SK-N-DZ (cell line): ENCODE results near the gene TAL2. TPM values are rescaled to one million over a fixed set of nuclear protein-coding genes. Genes with fewer than 3 reads are reported as not detected.

Experiments used
- DNase-seq: peaks from one replicate; pipeline ENCODE4 v3.0.0-alpha.2; 2015; ENCODE audit warnings: low spot score
- polyA plus RNA-seq, 2 experiments: library from polyadenylated mRNA; depleted of rRNA; stranded (reverse); fragments of >200 nt; gene quantifications; 2 replicates each; pipeline ENCODE4 v1.2.3, GENCODE V29; 2014

TAL2 gene
- polyA plus RNA-seq (2014; cell fraction: cytosol; rRNA removed), result not detected in 2 replicates
- not detected in 2 replicates for polyA plus RNA-seq (2014; cell fraction: nucleus; rRNA removed)

GRCh38 chr9:105662184-105663104 is at the start of gene TAL2:
Gene TAL2, plus strand, starts transcription at chr9:105662457. Its CDS starts 40 bp downstream, at chr9:105662497.
- DNase-seq, result no peak

DNA sequence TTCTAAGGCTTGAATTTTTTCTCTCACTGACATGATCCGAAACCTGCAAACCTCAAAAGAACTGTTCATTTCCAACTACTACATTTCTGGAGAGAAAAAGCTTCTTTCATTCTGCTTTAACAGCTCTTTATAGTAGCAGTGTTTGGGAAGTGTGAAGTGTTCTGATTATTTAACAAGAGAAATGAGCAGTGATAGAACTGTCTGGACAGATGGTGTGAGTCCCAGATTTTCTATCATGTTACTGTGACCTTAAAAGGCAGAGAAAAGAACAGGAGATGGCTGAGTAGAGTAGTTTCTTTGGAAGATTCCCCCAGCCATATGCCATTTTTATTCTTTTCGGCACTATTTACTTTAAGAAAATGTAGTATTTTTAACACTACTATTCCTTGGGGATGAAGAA is 41.3 kb upstream of the TAL2 start:
- no peak for DNase-seq

GRCh38 chr9:105625088-105625487 is 37.2 kb upstream of the TAL2 start:
- no peak for DNase-seq

DNA sequence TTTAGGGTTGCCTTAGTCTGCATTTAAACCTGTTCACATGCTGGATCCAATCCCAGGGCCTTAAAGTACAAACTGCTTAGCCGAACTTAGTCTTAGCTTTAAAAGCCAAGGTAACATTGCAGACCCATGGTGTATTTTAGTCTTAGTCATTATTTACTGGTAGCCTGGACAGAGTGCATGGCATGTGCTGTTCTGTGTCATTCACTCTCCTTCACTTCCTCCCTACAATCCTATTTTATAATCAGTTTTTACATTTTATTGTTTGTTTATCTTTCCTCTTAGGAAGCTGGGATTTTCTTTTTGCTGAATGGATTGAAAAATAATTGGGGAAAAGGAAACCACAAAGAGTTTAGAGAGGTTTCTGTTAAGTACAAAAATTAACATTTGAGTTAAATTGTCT is 29.4 kb upstream of the TAL2 start:
- DNase-seq, result no peak

- peak; percentile 4 for DNase-seq
Measured at GRCh38 chr9:105633411-105633810, 28.8 kb upstream of the TAL2 start.

GRCh38 chr9:105636331-105636730 is 25.9 kb upstream of the TAL2 start:
- DNase-seq, result no peak

GRCh38 chr9:105637787-105638395 is 24.4 kb upstream of the TAL2 start:
- no peak for DNase-seq

DNA sequence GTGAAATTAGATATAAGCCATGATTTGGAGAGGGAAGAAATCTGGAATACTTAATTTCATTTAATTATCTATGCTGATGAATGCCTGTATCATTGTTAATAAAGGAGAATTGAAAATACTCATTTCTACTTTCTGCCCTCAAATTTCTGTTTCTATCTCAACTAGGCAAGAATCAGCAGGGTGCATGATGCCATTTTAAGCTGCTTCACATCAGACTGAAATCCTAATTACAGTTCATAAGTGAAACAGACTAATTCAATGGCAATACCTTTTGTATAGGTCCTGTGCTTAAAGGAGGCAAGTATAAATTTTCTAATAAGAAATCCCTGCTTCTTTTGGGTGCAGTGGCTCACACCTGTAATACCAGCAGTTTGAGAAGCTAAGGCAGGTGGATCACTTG is 22.3 kb upstream of the TAL2 start:
- DNase-seq, result no peak

GRCh38 chr9:105643795-105644194 is 18.5 kb upstream of the TAL2 start:
- no peak for DNase-seq

- DNase-seq, result peak; percentile 60
Measured at GRCh38 chr9:105646879-105647594, 15.2 kb upstream of the TAL2 start.

GRCh38 chr9:105647595-105648349 is 14.5 kb upstream of the TAL2 start:
- DNase-seq, result peak; percentile 16

GRCh38 chr9:105651806-105652205 is 10.5 kb upstream of the TAL2 start:
- no peak for DNase-seq

DNA sequence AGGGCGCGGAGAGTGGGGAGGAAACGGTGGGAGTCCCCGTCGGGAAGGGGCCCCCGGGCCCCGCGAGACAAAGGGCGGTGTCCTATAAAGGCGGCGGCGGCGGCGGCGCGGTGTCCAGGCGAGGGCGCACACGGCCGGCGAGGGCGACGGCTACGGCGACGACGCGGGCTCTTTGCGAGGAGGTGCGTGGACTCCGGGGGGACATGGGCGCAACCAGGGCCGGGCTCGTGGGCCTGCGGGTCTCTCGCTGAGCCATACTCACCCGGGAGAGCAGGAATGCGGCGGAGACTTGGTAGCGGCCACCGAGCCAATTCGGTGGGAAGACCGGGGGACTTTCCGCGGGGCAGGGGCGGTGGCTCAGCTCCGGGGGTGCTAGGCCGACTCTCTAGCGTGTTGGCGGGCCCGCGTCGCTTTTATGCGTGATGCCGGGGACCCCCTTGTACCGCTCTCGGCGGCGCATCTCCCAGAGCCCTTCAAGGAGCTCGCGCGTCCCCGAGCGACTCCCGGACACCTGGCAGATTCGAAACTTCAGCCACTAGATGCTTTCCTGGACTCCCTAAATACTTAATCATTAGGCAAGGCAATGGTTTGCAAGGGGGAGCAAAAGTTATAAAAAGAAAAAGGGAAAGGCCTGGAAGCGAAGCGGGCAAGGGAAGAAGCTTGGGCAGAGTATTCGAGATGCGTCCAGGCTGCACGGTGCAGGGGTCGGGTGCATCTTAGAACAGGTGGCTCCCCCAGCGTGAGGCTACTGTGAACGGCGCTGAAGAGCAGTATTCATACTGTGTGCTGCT is 5.9 kb upstream of the TAL2 start:
- peak; percentile 25 for DNase-seq

GRCh38 chr9:105658351-105658750 is 3.9 kb upstream of the TAL2 start:
- DNase-seq, result no peak

GRCh38 chr9:105661011-105661410 is 1.2 kb upstream of the TAL2 start:
- no peak for DNase-seq

DNA sequence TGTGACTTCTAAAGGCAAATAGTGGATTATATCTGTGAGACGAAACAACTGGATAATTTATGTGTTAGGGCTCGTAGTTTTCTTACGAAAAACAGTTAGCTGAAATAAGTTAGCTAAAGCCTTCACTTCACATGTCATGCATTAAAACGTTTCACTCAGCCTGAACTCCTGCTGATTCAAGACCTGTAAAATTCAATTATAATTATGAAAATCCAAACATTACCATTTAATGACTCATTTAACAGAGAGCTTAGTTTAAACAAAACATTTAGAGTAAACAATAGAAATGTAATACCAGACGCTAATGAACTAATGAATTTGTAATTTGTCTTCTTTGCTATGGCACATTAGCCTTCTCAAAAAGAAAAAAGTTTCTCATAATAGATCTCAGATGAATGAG is 1.7 kb downstream of the TAL2 start:
- DNase-seq, result no peak

DNA sequence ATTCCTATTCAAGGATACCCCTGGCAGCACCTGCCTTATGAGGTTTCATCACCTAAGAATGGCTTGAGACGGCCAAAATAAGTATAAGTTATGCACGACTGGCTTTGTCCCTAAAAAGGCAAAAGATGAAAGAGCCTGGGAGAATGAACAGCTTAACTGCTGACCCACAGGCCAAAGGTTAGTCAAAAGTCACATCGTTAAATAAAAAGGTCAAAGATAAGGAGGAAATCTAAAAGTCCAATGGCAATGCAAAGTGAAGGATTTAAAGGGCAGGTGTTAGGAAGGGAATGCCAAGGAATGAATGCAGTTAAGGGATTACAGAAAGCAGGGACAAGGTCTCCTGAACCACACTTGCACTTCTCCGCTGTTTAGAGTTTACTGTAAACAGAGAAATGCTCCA is 5.6 kb downstream of the TAL2 start:
- DNase-seq, result no peak

DNA sequence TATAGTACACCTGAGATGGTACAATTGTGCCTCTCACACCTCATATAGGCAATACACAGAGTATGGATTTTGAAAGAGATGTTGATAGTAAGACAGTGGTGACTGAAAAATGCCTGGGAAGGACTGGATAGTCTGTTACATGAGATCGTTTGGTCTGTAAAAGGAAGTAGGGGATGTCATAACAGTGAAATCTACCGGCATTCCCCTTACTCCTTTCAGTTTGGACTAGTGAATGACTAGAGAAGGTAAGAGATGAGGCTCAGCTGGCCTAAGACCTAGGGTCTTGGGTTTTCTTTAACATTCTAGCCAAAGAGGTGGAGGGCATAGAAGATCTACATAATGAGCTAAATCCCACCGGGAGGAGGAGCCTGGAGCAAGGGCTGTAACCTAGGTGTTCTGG is 8.1 kb downstream of the TAL2 start:
- no peak for DNase-seq

GRCh38 chr9:105670775-105671174 is 8.5 kb downstream of the TAL2 start:
- DNase-seq, result no peak

DNA sequence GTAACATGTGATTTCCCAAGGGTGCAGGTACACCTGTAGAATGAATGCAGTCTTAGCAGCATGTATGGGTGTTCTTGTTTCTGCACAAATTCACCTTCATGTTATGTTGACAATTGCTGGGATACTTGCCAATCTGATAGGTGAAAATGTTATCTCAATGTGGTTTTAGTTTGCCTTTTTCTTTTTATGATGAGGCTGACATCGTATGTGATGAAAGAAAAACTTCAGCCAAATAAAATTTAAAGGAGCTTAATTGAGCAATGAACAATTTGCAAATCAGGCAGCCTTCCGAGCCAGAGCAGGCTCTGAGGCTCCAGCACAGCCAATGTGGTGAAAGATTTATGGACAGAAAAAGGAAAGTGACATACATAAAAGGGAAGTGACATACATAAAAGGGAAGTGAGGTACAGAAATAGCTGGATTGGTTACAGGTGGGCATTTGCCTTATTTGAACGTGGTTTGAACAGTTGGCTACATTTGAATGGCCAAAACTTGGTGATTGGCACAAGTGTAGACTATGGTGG is 10.5 kb downstream of the TAL2 start:
- DNase-seq, result no peak
